Trophoblast cell (in vitro differentiated cells and primary cell): Measurements from ENCODE around the gene PTCD1.

Experiments used
- DNase-seq, 2 donors: peaks; one replicate each; pipeline ENCODE4 v3.0.0-alpha.2; 2016
- H2AFZ ChIP-seq: 2 replicates; pipeline ENCODE4 v1.6.1; 2013; ENCODE audit warnings: low read length, moderate library complexity, mild to moderate bottlenecking; ENCODE audit not compliant: insufficient read depth, poor library complexity
- H2AK5ac ChIP-seq: 2 replicates; pipeline ENCODE4 v1.6.1; 2013; ENCODE audit warnings: mild to moderate bottlenecking, low read length
- H2BK120ac ChIP-seq: 2 replicates; pipeline ENCODE4 v1.6.1; 2013; ENCODE audit warnings: low read length, mild to moderate bottlenecking, moderate library complexity; ENCODE audit not compliant: insufficient read depth, poor library complexity
- H2BK12ac ChIP-seq: 2 replicates; pipeline ENCODE4 v1.6.1; 2013; ENCODE audit warnings: mild to moderate bottlenecking, low read length, moderate library complexity
- H2BK5ac ChIP-seq: 2 replicates; pipeline ENCODE4 v1.6.1; 2013; ENCODE audit warnings: low read length, low read depth, moderate library complexity, mild to moderate bottlenecking; ENCODE audit not compliant: poor library complexity
- H3K14ac ChIP-seq: 2 replicates; pipeline ENCODE4 v1.6.1; 2013; ENCODE audit warnings: mild to moderate bottlenecking, low read length
- H3K18ac ChIP-seq: 2 replicates; pipeline ENCODE4 v1.6.1; 2013; ENCODE audit warnings: mild to moderate bottlenecking, low read length
- H3K23ac ChIP-seq: 2 replicates; pipeline ENCODE4 v1.6.1; 2013; ENCODE audit warnings: low read length
- H3K27ac ChIP-seq: 2 replicates; pipeline ENCODE4 v1.5.1; 2013; ENCODE audit warnings: low read depth, mild to moderate bottlenecking, inconsistent platforms, low read length, moderate library complexity
- H3K27me3 ChIP-seq: 2 replicates; pipeline ENCODE4 v1.6.1; 2013; ENCODE audit warnings: inconsistent platforms, mild to moderate bottlenecking, low read length, moderate library complexity; ENCODE audit not compliant: insufficient read depth
- H3K36me3 ChIP-seq, 2 experiments: 1 replicate in 1 of 2; 2 replicates in 1 of 2; pipeline ENCODE4 v1.6.1; 2013; ENCODE audit warnings: low read length in 2 of 2, mild to moderate bottlenecking in 2 of 2, moderate library complexity in 1 of 2; ENCODE audit not compliant: insufficient read depth in 2 of 2, control insufficient read depth in 1 of 2
- H3K4ac ChIP-seq: 2 replicates; pipeline ENCODE4 v1.6.1; 2013; ENCODE audit warnings: low read depth, mild to moderate bottlenecking, low read length, moderate library complexity
- H3K4me1 ChIP-seq, 2 experiments: 1 replicate in 1 of 2; 2 replicates in 1 of 2; pipeline ENCODE4 v1.6.1; 2013; ENCODE audit warnings: low read length in 2 of 2, mild to moderate bottlenecking in 2 of 2, moderate library complexity in 1 of 2; ENCODE audit not compliant: insufficient read depth in 2 of 2, control insufficient read depth in 1 of 2
- H3K4me2 ChIP-seq: 2 replicates; pipeline ENCODE4 v1.6.1; 2013; ENCODE audit warnings: inconsistent platforms, mild to moderate bottlenecking, low read length, moderate library complexity
- H3K4me3 ChIP-seq: 2 replicates; pipeline ENCODE4 v1.5.1; 2013; ENCODE audit warnings: mild to moderate bottlenecking, low read depth, low read length, inconsistent platforms
- H3K79me1 ChIP-seq: one replicate; pipeline ENCODE4 v1.6.1; 2013; ENCODE audit warnings: low read length
- H3K79me2 ChIP-seq: 2 replicates; pipeline ENCODE4 v1.6.1; 2013; ENCODE audit warnings: low read length, mild to moderate bottlenecking; ENCODE audit not compliant: control insufficient read depth, insufficient read depth, poor library complexity
- H3K9ac ChIP-seq: 2 replicates; pipeline ENCODE4 v1.6.1; 2013; ENCODE audit warnings: mild to moderate bottlenecking, low read length
- H3K9me3 ChIP-seq: 2 replicates; pipeline ENCODE4 v1.6.1; 2013; ENCODE audit warnings: low read depth, mild to moderate bottlenecking, control low read depth, inconsistent platforms, low read length; ENCODE audit not compliant: insufficient read depth
- H4K12ac ChIP-seq: 2 replicates; pipeline ENCODE4 v1.6.1; 2013; ENCODE audit warnings: low read depth, mild to moderate bottlenecking, low read length, moderate library complexity
- H4K8ac ChIP-seq: 2 replicates; pipeline ENCODE4 v1.6.1; 2013; ENCODE audit warnings: low read depth, mild to moderate bottlenecking, low read length, moderate library complexity
- H4K91ac ChIP-seq: one replicate; pipeline ENCODE4 v1.6.1; 2013; ENCODE audit warnings: low read depth, mild to moderate bottlenecking, low read length, moderate library complexity
- WGBS: extraction: QIAGEN DNeasy Blood & Tissue Kit; methylation state at CpG from one replicate; pipeline ENCODE4 v1.1.7; 2013; ENCODE audit warnings: missing lambda C conversion rate; ENCODE audit not compliant: insufficient read length, insufficient coverage; ENCODE audit errors: extremely low coverage; 5-methylcytosine and 5-hydroxymethylcytosine counted together

The PTCD1 gene

DNA sequence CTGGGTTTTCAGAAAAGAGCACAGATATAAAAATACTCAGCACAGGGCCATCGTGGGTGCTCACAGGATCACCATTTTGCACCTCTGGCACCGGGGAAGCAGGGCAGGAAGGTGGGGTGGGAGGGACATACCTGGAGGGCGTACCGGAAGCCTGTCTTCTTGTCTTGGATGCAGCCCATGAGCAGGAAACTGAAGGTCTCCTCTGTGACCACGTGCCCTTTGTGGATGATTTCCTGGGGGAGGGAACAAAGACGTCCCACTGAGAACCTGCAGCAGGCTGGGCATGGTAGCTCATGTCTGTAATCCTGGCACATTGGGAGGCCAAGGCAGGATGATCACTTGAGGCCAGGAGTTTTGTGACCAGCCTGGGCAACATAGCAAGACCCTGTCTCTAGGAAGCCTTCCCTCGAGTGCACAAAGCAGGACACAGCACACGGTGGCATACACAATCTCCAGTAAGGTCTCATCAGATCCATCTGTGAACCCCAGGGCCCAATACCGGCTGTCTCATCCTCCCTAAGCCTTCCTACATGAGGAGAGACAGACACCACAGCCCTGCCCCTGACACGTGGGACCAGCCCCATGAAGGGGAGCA lies 9.5 kb downstream of the PTCD1 start:
- Histone ChIP-seq H2BK5ac (no peak overlapping the region), H3K27ac (no peak overlapping the region), H2BK12ac (no peak overlapping the region), H3K23ac (no peak overlapping the region), H3K9ac (no peak overlapping the region), H3K79me1 (peaks cover 1% of the 10 kb centered on the region), H2AFZ (no peak overlapping the region), H3K36me3 (peaks cover 60 to 70% of the 10 kb centered on the region in 2 experiments), H3K79me2 (no peaks in the 10 kb centered on the region), H3K27me3 (no peaks in the 10 kb centered on the region), H3K18ac (no peak overlapping the region), H3K9me3 (no peaks in the 10 kb centered on the region), H4K91ac (no peak overlapping the region), H4K12ac (no peak overlapping the region), H3K14ac (no peak overlapping the region), H2BK120ac (no peak overlapping the region), H3K4me2 (no peak overlapping the region), H2AK5ac (no peak overlapping the region), H3K4me3 (no peak overlapping the region), H3K4ac (no peak overlapping the region), H4K8ac (no peak overlapping the region), H3K4me1 (peaks cover 11 to 22% of the 10 kb centered on the region in 2 experiments)
- DNase-seq: no peak
- WGBS: no CpG with 5 or more reads among the region's 10 CpGs

- Histone ChIP-seq H2BK5ac (no peak overlapping the region), H3K18ac (no peak overlapping the region), H3K27me3 (no peaks in the 10 kb centered on the region), H2AK5ac (no peak overlapping the region), H3K4me2 (no peak overlapping the region), H3K27ac (no peak overlapping the region), H2BK120ac (no peak overlapping the region), H3K9me3 (no peaks in the 10 kb centered on the region), H3K23ac (no peak overlapping the region), H3K36me3 (peaks cover 63 to 71% of the 10 kb centered on the region in 2 experiments), H4K8ac (no peak overlapping the region), H3K14ac (no peak overlapping the region), H3K4me1 (no peaks in the 10 kb centered on the region), H4K12ac (no peak overlapping the region), H3K79me2 (no peaks in the 10 kb centered on the region), H4K91ac (no peak overlapping the region), H2AFZ (no peak overlapping the region), H3K79me1 (no peaks in the 10 kb centered on the region), H2BK12ac (no peak overlapping the region), H3K4ac (no peak overlapping the region), H3K9ac (no peak overlapping the region), H3K4me3 (no peak overlapping the region)
- DNase-seq: no peak
- WGBS: no CpG with 5 or more reads among the region's 24 CpGs
These were observed 13.5 kb downstream of the PTCD1 start for GRCh38 chr7:99424932-99425730.

- H2AFZ ChIP-seq: no peak overlapping the region
- H3K36me3 ChIP-seq: peaks cover 69 to 77% of the 10 kb centered on the region in 2 experiments
- no peak overlapping the region for H3K9ac ChIP-seq
- H3K18ac ChIP-seq: no peak overlapping the region
- no peaks in the 10 kb centered on the region for H3K79me2 ChIP-seq
- H3K4me1 ChIP-seq: no peaks in the 10 kb centered on the region
- H3K4ac ChIP-seq: no peak overlapping the region
- no peak overlapping the region for H2BK12ac ChIP-seq
- H4K91ac ChIP-seq: no peak overlapping the region
- no peak overlapping the region for H3K4me2 ChIP-seq
- WGBS: no CpG with 5 or more reads among the region's 5 CpGs
- no peak overlapping the region for H2BK120ac ChIP-seq
- no peak overlapping the region for H4K8ac ChIP-seq
- H3K27ac ChIP-seq: no peak overlapping the region
- no peak overlapping the region for H3K23ac ChIP-seq
- no peak overlapping the region for H2BK5ac ChIP-seq
- no peaks in the 10 kb centered on the region for H3K79me1 ChIP-seq
- H3K9me3 ChIP-seq: no peaks in the 10 kb centered on the region
- no peak overlapping the region for H4K12ac ChIP-seq
- H2AK5ac ChIP-seq: no peak overlapping the region
- DNase-seq: no peak
- H3K4me3 ChIP-seq: no peak overlapping the region
- no peak overlapping the region for H3K14ac ChIP-seq
- no peaks in the 10 kb centered on the region for H3K27me3 ChIP-seq
These were observed 16.0 kb downstream of the PTCD1 start for GRCh38 chr7:99422625-99423024.

DNA sequence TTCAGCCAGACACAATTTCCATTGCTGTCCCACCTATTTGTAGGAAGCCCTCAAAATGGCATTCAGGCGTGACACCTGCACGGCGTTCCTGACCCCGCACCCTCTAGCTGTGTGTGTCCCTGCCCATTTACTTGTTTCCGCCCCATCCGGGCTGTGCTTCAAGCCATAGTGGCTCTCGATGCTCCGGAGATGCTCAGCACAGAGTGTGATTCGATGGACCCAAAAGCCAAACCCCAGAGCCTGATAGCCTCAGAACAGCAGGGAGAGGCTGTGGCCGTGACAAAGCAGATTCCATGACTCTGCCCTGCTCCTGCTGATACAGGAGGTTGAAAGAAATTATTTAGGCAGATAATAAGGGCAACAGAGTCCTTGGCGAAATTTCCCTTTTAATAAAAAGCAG lies 16.4 kb downstream of the PTCD1 start:
- Histone ChIP-seq H3K18ac (no peak overlapping the region), H4K8ac (no peak overlapping the region), H2BK5ac (no peak overlapping the region), H3K9ac (no peak overlapping the region), H3K4me2 (no peak overlapping the region), H4K12ac (no peak overlapping the region), H2BK12ac (no peak overlapping the region), H2BK120ac (no peak overlapping the region), H3K36me3 (peaks cover 73 to 82% of the 10 kb centered on the region in 2 experiments), H3K79me2 (no peaks in the 10 kb centered on the region), H3K4me3 (no peak overlapping the region), H2AFZ (no peak overlapping the region), H3K4ac (no peak overlapping the region), H3K79me1 (no peaks in the 10 kb centered on the region), H3K9me3 (no peaks in the 10 kb centered on the region), H3K27ac (no peak overlapping the region), H2AK5ac (no peak overlapping the region), H3K14ac (no peak overlapping the region), H3K4me1 (no peaks in the 10 kb centered on the region), H4K91ac (no peak overlapping the region), H3K27me3 (no peaks in the 10 kb centered on the region), H3K23ac (no peak overlapping the region)
- WGBS: no CpG with 5 or more reads among the region's 11 CpGs
- DNase-seq: no peak
